Left kidney (tissue), 8 donors: ENCODE data around the gene TFAM. TPM values are rescaled to one million over a fixed set of nuclear protein-coding genes. Genes with fewer than 3 reads are reported as not detected.

ENCODE experiments used
- DNase-seq: peaks from one replicate; pipeline ENCODE4 v3.0.0-alpha.2; 2013
- long read RNA-seq, 8 donors: transcript quantifications; one replicate each; lab custom pipeline, GENCODE V29; 2026
- polyA plus RNA-seq: library from polyadenylated mRNA; unstranded; fragments of 120-200 nt; gene quantifications from one replicate; pipeline ENCODE4 v1.2.1, GENCODE V29; 2013; ENCODE audit not compliant: insufficient read length

TFAM gene
- 77.9 TPM for polyA plus RNA-seq
- long read RNA-seq, donor 1, full-length matches to known transcripts, result 10 of 64 reads
- long read RNA-seq, donor 1, partial matches to known transcripts, result 54 of 64 reads
- long read RNA-seq, donor 1, other reads (novel, unspliced or antisense), result 0 of 64 reads
- long read RNA-seq, donor 2, full-length matches to known transcripts, result 9 of 49 reads
- long read RNA-seq, donor 2, partial matches to known transcripts, result 40 of 49 reads
- long read RNA-seq, donor 2, other reads (novel, unspliced or antisense), result 0 of 49 reads
- long read RNA-seq, donor 3, full-length matches to known transcripts, result 15 of 56 reads
- long read RNA-seq, donor 3, partial matches to known transcripts, result 41 of 56 reads
- long read RNA-seq, donor 3, other reads (novel, unspliced or antisense), result 0 of 56 reads
- long read RNA-seq, donor 4, result 0 reads
- long read RNA-seq, donor 5, full-length matches to known transcripts, result 22 of 85 reads
- long read RNA-seq, donor 5, partial matches to known transcripts, result 63 of 85 reads
- long read RNA-seq, donor 5, other reads (novel, unspliced or antisense), result 0 of 85 reads
- long read RNA-seq, donor 6, full-length matches to known transcripts, result 8 of 101 reads
- long read RNA-seq, donor 6, partial matches to known transcripts, result 93 of 101 reads
- long read RNA-seq, donor 6, other reads (novel, unspliced or antisense), result 0 of 101 reads
- long read RNA-seq, donor 7, full-length matches to known transcripts, result 11 of 68 reads
- long read RNA-seq, donor 7, partial matches to known transcripts, result 57 of 68 reads
- long read RNA-seq, donor 7, other reads (novel, unspliced or antisense), result 0 of 68 reads
- long read RNA-seq, donor 8, full-length matches to known transcripts, result 5 of 19 reads
- long read RNA-seq, donor 8, partial matches to known transcripts, result 14 of 19 reads
- long read RNA-seq, donor 8, other reads (novel, unspliced or antisense), result 0 of 19 reads

GRCh38 chr10:58384999-58385783 is at the start of gene TFAM:
TFAM (plus strand) TSS chr10:58385410; CDS start chr10:58385548, 138 bp downstream.
- peak; percentile 95 for DNase-seq

- no peak for DNase-seq
Measured at GRCh38 chr10:58336242-58336641, 49.0 kb upstream of the TFAM start.

DNA sequence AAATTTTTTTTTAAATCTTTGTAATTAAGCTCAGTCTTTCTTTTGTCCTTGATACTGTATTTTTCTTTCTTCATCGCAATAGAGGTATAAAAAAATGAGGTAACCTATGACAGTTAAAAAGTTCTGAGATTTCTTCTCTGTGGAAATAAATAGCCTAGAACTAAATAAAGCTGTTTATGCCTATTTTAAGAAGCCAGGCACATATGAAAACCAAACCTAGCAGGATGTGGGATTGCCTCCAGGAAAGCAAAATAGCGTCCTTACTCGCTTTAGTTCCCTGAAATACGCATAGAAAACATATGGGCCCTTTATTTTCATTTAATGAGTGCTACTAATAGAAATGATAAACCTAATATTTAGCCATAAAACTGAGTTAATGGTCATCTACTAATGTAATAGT is 43.8 kb upstream of the TFAM start:
- no peak for DNase-seq

GRCh38 chr10:58341947-58342346 is 43.3 kb upstream of the TFAM start:
- DNase-seq, result no peak

DNA sequence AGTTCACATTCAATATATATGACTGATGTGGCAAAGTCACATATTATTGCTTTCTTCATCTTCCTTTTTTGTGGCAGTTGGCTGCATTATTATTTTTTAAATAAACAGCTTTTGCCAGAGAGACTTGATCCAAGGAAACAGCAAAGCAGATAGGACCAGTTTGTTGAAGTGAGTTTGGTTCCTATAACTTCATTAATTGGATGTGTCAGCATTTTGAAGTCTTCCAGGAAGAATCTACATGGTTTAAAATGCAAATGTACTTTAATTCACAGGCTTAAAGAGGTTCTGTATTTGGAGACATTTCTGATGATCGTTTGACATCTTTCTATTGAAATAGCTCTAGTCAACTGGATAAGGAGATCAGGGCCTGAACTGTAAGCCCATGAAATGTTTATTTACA is 37.2 kb upstream of the TFAM start:
- DNase-seq, result no peak

GRCh38 chr10:58348571-58349033 is 36.6 kb upstream of the TFAM start:
- no peak for DNase-seq

GRCh38 chr10:58350023-58350422 is 35.2 kb upstream of the TFAM start:
- DNase-seq, result no peak

DNA sequence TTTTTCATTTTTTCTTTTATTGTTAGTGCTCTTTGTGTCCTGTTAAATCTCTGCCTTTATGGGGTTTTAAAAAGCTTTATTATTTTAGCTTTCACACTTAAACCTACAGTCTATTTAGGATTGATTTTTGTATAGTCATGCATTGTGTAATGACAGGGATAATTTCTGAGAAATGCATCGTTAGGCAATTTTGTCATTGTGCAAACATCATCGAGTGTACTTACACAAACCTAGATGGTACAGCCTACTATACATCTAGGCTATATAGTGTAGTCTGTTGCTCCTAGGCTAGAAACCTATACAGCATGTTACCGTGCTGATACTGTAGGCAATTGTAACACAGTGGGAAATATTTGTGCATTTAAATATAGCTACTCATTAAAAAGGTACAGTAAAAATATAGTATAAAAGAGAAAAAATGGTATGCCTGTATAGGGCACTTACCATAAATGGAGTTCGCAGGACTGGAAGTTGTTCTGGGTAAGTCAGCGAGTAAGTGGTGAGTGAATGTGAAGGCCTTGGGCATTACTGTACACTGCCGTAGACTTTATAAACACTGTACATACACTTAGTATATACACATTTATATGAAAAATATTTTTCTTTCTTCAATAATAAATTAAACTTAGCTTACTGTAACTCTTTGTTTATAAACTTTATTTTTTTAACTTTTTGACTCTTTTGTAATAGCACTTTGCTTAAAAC is 34.4 kb upstream of the TFAM start:
- DNase-seq, result no peak

- no peak for DNase-seq
Measured at GRCh38 chr10:58351616-58352578, 33.3 kb upstream of the TFAM start.

DNA sequence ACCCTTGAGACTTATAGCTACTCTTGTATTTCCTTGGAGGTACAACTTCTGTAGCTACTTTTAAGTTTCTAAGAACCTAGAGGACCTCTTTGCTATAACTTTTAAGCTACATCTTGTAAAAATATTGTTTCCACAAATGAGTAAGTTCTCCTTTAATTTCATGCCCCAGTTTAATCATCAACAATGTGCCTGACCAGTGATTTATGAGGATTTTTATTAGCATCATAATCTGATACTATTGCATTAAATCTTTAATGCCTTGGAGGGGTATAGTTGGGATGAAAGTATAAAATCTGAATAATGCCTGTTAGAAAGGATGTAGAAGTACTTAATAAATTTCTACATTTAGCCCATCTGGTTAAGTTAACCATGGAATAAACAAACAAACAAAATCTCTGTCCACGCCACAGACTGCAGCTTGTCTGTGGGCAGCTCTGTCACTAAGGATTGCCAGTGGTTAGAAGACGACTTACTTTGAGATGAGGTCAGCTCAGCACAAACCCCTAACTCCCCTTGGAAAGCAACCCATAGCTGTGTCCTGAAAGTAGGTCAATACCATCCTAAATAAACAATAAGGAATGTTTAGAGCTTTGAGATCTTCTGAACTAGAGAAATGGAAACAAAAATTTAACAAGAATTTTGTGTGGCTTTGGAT is 32.1 kb upstream of the TFAM start:
- no peak for DNase-seq

DNA sequence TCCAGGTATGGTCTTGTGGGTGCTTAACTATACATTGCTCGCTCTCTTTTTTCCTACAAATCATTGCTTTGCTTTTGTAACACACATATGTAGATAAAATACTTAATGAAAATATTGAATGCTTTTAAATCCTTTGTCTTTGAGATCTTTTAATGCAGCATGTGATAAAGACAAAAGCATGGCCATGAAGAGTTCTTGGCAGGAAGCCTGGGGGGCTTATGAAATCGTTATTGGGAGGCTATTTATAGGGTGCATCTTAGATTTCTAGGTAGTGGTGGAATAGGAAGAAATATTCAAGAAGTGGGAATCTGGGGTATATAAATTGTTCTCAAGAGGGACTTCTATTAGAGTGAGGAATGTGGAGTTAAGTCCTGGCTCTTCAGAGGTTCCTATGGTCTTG is 28.5 kb upstream of the TFAM start:
- no peak for DNase-seq

DNA sequence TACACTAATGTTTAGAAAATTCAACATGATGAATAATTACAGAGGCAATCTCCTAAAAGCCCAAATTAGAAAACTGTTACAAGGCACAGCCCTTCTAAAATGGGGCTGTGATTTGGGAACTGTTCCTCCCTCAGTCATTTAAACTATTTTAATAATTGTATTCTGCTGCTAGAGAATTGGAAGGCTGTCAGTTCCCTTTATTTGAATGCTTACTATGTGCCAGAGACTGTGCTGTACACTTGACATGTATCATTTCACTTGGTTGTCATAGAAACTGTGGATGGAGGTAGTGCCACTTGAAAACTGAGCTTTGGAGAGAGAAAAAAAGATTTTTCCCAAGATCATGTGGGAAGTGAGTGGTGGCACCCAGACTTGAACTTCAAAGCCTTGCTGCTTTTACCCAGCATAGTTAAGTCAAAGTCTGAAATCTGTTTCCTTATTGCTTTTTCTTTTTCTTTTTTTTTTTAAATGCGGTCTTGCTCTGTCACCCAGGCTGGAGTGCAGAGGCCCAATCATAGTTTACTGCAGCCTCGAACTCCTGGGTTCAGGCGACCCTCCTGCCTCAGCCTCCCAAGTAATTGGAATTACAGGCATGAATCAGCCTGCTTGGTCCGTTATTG is 26.8 kb upstream of the TFAM start:
- no peak for DNase-seq

GRCh38 chr10:58358947-58359346 is 26.3 kb upstream of the TFAM start:
- DNase-seq, result no peak

DNA sequence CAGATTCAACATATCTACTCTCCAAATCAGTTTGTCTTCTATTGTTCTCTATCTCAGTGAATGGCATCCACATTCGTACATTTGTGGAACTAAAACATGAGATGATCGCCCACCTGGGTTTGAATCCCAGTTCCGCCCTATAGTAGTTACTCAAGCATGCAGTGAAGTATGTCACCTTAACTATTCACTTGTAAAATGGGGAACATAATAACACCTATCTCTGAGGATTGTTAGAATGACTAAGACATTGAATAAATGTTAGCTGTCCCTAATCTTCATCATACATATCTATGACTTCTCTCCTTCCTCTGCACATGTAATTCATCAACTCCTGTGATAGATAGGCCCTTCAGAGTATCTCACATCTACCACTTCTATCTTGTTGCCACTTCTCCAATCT is 25.7 kb upstream of the TFAM start:
- DNase-seq, result no peak

GRCh38 chr10:58360412-58361004 is 24.7 kb upstream of the TFAM start:
- peak; percentile 6 for DNase-seq

GRCh38 chr10:58361353-58361752 is 23.9 kb upstream of the TFAM start:
- no peak for DNase-seq

- no peak for DNase-seq
Measured at GRCh38 chr10:58362027-58362789, 23.0 kb upstream of the TFAM start.

DNA sequence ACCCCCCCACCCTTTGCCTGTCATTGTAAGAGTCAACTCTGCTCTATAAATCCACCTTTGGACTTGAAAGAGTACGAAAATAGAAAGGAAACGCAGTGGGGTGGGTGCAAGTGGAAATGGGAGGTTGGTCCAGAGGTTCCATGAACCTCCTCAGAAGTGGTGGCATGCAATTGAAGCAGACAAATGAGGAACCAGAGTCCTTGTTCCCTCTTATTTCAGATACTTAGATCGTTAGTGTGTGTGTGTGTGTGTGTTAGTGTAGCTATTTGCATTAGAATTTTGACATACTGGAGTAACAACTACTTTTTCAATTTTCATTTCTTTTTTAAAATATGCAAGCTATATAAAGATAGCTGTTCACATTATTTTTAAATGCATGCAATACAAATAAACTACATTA is 18.1 kb upstream of the TFAM start:
- no peak for DNase-seq
